ENCODE data around the gene CHCHD1.
"Not testable (repeated sequence)": the region's sequence is repeated elsewhere in the genome, so short reads cannot be mapped to it uniquely, and the experiment has no call there.

The CHCHD1 gene

GRCh38 chr10:73781879-73782748 is at the start of gene CHCHD1:
TSS of gene CHCHD1 (plus strand) at chr10:73782048. CDS start at chr10:73782076, 28 bp downstream.
- DNase-seq, result peak; percentile 90

DNA sequence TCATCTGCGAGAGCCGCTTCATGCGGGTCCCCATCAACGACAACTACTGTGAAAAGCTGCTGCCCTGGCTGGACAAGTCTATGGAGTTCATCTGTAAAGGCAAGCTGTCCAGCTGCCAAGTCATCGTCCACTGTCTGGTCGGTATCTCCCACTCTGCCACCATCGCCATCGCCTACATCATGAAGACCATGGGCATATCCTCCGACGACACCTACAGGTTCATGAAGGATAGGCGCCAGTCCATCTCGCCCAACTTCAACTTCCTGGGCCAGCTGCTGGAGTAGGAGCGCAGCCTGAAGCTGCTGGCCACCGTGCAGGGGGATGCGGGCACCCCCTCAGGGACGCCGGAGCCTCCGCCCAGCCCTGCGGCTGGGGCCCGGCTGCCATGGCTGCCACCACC is 49.4 kb upstream of the CHCHD1 start:
- DNase-seq, result no peak

- no peak for DNase-seq
Observed at GRCh38 chr10:73732931-73733623, 48.8 kb upstream of the CHCHD1 start.

DNA sequence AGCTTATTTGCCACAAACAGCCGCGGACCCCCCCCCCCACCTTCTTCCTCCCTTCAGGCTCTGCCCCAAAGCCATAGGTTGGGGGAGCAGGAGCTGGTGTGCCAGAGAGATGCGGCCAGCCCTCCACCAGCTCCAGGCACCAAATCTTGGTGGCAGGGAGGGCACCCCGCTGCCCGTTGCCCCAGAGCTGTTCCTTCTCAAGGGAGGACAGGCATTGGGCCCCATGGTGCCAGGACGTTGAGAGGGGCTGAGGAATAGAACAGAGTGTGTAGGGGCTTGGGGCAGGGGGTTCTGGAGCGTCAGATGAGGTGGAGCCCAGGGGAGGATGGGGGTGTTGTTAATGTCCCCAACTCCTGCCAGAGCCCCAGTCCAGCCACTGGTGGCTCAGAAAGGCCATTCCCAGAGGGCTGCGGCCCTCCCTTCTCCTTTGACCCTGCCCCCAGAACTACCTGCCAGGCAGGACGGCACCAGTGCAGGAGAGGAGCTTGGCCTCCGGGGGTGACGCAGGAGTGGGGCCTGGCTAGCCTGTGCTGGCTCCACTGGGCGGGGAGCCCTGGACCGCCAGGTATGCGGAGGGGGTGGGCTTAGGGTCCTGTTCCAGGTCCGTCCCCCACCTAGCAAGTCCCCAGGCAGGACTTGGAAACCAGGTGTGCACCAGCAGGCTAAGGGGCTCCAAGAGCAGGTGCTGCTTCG is 47.7 kb upstream of the CHCHD1 start:
- no peak for DNase-seq

DNA sequence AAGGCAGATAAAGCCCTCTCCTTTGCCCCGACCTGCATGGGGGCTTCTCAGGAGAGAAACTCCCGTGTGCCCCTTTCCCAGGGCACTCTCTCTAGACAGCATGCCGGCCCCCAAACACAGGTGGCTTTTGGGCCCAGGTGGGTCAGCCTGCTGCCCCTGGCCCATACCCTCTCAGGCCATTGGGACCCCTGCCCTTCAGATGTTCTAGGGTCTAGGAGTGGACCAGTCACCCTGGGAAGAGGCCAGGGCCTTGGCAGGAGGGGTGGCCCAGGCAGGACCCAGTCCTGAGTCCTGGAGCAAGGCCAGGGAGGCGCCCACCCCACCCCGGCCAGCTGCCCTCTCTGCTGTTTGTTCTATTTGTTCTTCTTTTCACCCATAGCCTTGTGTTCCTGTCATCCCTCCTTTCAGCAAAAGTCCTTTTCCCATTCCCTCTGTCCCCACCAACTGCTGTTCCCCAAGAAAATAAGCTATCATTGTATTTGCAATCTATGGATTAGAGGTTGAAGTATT is 47.0 kb upstream of the CHCHD1 start:
- DNase-seq, result no peak

DNA sequence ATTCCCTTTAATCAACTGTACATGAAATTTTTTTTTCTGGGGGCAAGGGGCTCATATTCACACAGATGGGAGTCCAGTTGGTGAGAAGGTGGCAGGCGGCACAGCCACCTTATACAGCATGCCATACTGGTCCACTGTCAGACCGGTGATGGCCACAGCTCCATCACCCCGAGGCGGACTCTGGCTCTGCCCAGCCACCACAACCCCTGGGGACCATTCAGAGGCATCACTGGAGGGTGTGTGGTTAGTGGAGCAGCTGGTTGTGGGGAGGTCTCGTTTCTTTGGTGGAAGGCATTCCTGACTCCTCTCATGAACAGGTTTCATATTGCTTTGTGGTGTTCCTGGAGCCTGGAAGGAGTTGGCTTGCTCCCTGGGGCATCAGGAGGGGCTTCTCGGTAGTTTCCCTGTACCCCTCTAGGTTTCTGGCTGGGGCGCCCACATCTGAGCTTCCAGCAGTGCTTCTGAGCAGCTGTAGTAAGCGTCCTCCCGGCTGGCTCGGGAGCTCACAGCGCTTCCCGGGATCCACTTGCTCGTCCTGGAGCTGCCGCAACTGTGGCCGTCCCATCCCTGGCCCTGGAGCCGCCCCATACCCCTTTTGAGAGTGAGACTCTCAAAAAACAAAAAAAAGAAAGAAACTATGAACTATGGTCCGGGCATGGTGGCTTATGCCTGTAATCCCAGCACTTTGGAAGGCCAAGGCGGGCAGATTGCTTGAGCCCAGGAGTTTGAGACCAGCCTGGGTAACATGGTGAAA is 41.2 kb upstream of the CHCHD1 start:
- DNase-seq, result not testable (repeated sequence)

DNA sequence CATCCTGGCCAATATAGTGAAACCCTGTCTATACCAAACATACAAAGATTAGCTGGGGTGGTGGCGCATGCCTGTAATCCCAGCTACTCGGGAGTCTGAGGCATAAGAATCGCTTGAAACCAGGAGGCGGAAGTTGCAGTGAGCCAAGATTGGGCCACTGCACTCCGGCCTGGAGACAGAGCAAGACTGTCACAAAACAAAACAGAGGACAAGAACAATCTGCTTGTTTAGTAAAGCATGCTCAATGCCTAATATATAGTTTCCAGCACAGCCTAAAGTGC is 39.5 kb upstream of the CHCHD1 start:
- DNase-seq, result no peak

DNA sequence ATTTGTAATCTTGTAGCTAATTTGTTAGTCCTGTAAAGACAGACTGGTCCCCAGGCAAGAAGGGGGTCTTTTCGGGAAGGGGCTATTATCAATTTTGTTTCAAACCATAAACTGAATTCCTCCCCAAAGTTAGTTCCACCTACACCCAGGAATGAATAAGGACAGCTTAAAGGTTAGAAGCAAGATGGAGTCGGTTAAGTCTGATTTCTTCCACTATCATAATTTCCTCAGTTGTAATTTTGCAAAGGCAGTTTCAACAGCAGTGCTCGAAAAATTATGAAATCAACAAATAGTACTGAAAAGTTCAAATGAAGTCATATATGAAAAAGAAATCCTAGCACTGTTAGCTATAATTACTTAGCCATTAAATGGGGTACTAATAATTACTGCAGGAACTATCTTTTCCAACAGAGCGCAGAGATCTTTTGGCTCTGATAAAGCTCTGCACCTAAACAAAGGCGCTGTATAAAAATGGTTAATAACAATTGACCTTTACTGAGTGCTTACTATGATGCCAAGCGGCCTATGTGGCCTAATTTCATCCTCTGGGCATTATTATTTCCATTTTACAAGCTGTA is 38.4 kb upstream of the CHCHD1 start:
- DNase-seq, result no peak

- DNase-seq, result peak; percentile 94
Observed at GRCh38 chr10:73743905-73744663, 37.8 kb upstream of the CHCHD1 start, which contains the start of gene SEC24C. TSS of gene SEC24C (plus strand) at chr10:73744372. CDS start at chr10:73746833, 2,461 bp downstream.

DNA sequence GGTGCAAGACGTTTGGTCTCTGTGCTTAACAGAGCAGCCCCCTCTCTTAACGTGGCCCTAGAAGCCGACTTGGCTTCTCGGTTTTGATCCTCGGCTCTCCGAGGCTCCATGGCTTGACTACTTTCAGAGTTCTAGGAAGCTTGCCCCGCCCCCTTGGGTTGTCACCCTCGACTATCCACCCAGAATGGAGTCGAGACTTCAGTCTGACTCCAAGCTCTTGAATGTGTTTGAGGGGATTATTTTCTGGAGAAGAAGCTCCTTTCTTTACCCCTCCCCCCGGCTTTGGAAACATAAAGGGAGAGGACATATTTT is 37.2 kb upstream of the CHCHD1 start:
- DNase-seq, result peak; percentile 62

GRCh38 chr10:73746721-73747120 is 35.1 kb upstream of the CHCHD1 start:
- DNase-seq, result no peak

DNA sequence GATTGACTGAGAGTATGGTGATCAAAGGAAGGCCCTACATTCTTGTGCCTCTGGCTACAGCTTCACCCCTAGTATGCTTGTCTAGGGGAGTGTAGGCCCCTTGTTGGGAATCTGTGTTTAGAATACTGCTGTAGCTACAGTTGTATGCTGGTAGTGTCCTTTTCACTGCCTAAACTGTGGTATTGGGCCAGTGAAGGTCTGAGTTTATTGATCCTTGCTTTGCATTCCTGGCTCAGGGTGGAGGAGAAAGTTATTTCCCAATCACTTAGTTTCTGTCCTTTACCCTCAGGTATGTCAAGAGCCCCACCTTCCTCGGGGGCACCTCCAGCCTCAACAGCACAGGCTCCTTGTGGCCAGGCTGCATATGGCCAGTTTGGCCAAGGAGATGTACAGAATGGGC is 31.0 kb upstream of the CHCHD1 start:
- DNase-seq, result no peak

- no peak for DNase-seq
Observed at GRCh38 chr10:73756183-73756582, 25.7 kb upstream of the CHCHD1 start.

- no peak for DNase-seq
Observed at GRCh38 chr10:73758704-73759511, 22.9 kb upstream of the CHCHD1 start.

DNA sequence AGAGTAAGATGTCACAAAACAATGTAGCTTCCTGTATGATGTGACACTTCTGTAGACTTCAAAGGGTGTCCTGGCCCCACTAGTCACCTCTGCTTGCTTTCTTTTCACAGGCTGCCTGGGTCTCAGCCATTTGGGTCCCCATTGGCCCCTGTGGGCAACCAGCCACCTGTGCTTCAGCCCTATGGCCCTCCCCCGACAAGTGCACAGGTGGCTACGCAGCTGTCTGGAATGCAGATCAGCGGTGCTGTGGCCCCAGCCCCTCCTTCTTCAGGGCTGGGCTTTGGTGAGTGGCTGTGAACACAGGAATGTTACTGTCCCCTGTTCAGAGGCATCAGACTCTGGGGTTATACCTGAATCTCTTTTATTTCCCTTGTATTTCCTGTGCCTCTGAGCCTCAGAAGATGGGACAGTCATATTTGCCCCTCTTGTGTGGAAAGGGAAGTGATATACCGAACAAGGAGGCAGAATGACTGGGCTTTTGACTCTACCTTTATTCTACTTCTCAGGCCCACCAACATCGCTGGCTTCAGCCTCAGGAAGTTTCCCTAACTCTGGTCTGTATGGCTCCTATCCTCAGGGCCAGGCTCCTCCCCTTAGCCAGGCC is 22.2 kb upstream of the CHCHD1 start:
- peak; percentile 43 for DNase-seq

DNA sequence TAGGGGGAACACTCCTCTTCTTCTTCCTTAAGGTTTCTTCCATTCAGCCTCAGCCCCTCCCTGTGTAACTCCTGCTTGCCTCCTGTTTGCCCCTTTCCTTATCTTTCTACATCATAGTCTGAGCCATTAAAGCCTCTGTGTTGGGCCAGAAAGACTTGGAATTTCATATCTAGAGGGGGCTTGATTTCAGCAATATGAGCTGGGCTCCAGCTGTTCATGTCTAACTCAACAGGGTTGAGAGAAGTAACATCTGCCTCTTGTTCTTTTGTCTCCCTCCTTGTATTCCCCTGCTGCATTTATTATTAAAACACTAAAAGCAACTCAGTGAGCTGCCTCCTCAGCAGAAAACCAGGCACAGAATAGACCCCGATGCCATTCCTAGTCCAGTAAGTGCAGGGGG is 20.1 kb upstream of the CHCHD1 start:
- DNase-seq, result no peak

DNA sequence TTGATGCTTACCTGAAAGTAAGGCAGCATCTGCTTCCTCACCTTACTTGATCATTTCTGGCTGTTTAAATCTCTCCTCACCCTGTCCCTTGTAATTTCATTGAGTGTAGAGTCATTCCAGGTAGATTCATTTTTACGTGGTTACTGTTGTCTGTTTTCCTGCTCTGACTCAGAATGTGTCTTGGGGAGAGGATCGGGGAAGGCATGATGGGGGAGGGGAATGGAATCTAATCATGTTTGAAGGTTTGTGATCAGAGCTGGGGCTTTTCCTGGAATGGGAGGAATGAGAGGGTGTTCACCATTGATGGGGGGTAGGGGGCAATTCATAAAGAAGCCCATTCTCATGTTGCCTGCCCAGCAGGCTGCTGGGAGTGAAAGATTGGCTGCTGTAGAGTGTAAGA is 18.9 kb upstream of the CHCHD1 start:
- no peak for DNase-seq

DNA sequence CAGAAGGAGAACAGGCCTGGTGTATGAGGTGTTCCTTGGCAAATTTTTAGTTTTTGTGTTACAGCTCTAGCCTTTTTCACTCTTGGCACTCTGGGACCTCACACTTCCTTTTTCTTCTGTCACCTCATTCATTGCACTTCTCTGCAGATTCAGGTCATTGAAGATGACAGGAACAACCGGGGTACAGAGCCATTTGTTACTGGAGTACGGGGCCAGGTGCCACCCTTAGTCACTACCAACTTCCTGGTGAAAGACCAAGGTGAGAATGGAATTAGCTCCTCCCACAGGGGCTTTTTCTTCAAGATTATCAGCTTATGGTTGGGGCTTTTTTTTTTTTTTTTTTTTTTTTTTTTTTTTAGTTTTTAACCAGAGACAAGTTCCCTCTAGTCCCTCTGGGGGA is 18.5 kb upstream of the CHCHD1 start:
- DNase-seq, result no peak

GRCh38 chr10:73765066-73765465 is 16.8 kb upstream of the CHCHD1 start:
- no peak for DNase-seq

DNA sequence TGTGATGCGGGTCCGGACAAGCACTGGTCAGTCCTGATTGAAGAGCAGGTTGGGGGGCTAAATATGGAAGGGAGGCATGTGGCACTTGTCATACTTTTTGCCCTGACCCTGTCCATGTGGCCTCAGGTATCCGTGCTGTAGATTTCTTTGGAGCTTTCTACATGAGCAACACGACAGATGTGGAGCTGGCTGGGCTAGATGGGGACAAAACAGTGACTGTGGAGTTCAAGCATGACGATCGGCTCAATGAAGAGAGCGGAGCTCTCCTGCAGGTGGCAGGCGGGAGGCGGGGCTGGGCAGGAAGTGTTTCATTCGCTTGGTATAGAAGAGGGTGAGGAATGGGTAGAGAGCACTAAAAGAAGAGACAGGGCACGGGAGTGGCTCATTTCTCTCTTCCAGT is 13.0 kb upstream of the CHCHD1 start:
- DNase-seq, result no peak

DNA sequence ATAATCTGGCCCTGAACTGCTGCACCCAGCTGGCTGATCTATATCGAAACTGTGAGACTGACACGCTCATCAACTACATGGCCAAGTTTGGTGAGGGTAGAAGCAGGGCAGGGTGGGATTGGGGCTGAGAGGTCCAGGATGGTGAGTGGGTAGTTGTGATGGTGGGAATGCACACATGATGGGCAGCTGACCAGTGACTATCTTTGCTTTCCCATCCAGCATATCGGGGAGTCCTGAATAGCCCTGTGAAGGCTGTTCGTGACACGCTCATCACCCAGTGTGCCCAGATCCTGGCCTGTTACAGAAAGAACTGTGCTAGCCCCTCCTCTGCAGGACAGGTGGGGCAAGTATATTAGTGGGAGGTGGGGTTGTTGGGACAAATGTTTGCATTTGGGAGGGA is 12.5 kb upstream of the CHCHD1 start:
- DNase-seq, result no peak
